ENCODE data around the gene ZNF79. TPM values are rescaled to one million over a fixed set of nuclear protein-coding genes. Genes with fewer than 3 reads are reported as not detected.

ZNF79 gene
- total and polyA plus RNA-seq, 9 of the 15 experiments (the other 6 are each of a cell fraction or from before 2014, with no cell fraction given), result 0.62 to 7.0 (median 4.1) TPM

DNA sequence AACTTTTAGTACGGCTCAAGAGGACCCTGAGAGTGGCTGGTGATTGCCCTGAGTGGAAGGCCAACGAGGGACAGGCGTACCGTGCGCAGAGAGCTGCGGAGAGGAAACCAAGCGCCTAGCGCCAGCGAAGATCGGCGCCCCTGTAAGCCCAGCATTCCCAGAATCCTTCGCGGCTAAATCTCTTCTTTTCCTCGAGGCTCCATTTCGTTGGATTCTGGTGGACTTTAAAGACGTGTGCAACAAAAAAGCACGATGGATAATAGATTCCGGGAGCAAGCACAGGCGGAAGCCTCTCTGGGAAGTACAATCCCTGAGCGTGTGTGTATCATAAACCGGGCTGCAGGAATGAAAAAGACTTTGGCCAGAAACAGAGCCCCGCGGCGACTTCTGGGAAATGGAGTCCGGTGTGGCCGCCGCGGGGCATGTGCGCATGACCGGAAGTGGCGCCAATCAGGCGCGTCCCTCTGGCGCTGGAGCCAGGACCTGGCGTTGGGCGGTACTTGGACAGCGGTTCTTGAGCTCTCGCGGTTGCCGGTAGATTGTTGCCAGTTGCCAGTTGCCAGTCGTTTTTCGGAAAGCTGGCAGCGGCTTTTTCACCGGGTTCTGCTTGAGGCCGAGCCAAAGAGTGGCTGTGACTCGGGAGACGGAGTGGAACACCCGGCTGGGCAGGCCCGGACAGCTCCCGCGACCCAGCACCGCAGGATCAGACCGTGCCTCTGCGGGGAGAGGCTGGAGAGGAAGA lies at the start of gene ZNF79 (continued):
- TF ChIP-seq YY1 (IDR thresholded peaks at IDR 0.05; ENCODE audit: borderline replicate concordance in 1 of 3, control insufficient read depth in 1 of 3, extremely low read depth in 1 of 3, insufficient read depth in 3 of 3, insufficient read length in 1 of 3, insufficient replicate concordance in 2 of 3, low read depth in 1 of 3, low read length in 2 of 3) (peak in 2 of 3 experiments; percentile 59 to 70), CREM (IDR thresholded peaks at IDR 0.05; ENCODE audit: low read depth) (peak; percentile 99), STAG1 (CRISPR knock-in tag; IDR thresholded peaks at IDR 0.05; ENCODE audit: borderline replicate concordance) (no peak), ZNF197 (CRISPR knock-in tag; IDR thresholded peaks at IDR 0.05; ENCODE audit: low read depth) (peak; percentile 61; the same call in 1 of the 2 replicates), MECOM (CRISPR knock-in tag; IDR thresholded peaks at IDR 0.05) (no peak), ESRRA (IDR thresholded peaks at IDR 0.05; ENCODE audit: borderline replicate concordance, low read depth) (peak; percentile 30; the same call in 1 of the 2 replicates), TBL1XR1 (IDR thresholded peaks at IDR 0.05; ENCODE audit: low read length in 2 of 2) (no peak), POLR2B (IDR thresholded peaks at IDR 0.05; ENCODE audit: low read depth, partially characterized antibody) (peak; percentile 70), MCM2 (IDR thresholded peaks at IDR 0.05; ENCODE audit: low read depth) (no peak), FOXM1 (IDR thresholded peaks at IDR 0.05; ENCODE audit: low read depth) (no peak), FOXM1 (CRISPR knock-in tag; IDR thresholded peaks at IDR 0.05; ENCODE audit: low read depth) (no peak), PRMT5 (CRISPR knock-in tag; IDR thresholded peaks at IDR 0.05) (no peak), ZKSCAN3 (CRISPR knock-in tag; IDR thresholded peaks at IDR 0.05) (no peak), STAT5B (CRISPR knock-in tag; IDR thresholded peaks at IDR 0.05) (no peak), GATAD2B (IDR thresholded peaks at IDR 0.05; ENCODE audit: borderline replicate concordance) (no peak), ARNT (IDR thresholded peaks at IDR 0.05) (no peak), BHLHE40 (IDR thresholded peaks at IDR 0.05; ENCODE audit: low read length) (no peak), PHF21A (IDR thresholded peaks at IDR 0.05; ENCODE audit: borderline replicate concordance, low read depth) (peak; percentile 68; the same call in 1 of the 2 replicates), HMG20A (CRISPR knock-in tag; conservative IDR thresholded peaks at IDR 0.05) (no peak)
- TF ChIP-seq, protein P1, sequence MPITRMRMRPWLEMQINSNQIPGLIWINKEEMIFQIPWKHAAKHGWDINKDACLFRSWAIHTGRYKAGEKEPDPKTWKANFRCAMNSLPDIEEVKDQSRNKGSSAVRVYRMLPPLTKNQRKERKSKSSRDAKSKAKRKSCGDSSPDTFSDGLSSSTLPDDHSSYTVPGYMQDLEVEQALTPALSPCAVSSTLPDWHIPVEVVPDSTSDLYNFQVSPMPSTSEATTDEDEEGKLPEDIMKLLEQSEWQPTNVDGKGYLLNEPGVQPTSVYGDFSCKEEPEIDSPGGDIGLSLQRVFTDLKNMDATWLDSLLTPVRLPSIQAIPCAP (CRISPR knock-in tag; IDR thresholded peaks at IDR 0.05; ENCODE audit: borderline replicate concordance), result no peak
- TF ChIP-seq, protein P2, sequence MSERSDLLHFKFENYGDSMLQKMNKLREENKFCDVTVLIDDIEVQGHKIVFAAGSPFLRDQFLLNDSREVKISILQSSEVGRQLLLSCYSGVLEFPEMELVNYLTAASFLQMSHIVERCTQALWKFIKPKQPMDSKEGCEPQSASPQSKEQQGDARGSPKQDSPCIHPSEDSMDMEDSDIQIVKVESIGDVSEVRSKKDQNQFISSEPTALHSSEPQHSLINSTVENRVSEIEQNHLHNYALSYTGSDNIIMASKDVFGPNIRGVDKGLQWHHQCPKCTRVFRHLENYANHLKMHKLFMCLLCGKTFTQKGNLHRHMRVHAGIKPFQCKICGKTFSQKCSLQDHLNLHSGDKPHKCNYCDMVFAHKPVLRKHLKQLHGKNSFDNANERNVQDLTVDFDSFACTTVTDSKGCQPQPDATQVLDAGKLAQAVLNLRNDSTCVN (CRISPR knock-in tag; IDR thresholded peaks at IDR 0.05), result no peak
- TF ChIP-seq, protein P3, sequence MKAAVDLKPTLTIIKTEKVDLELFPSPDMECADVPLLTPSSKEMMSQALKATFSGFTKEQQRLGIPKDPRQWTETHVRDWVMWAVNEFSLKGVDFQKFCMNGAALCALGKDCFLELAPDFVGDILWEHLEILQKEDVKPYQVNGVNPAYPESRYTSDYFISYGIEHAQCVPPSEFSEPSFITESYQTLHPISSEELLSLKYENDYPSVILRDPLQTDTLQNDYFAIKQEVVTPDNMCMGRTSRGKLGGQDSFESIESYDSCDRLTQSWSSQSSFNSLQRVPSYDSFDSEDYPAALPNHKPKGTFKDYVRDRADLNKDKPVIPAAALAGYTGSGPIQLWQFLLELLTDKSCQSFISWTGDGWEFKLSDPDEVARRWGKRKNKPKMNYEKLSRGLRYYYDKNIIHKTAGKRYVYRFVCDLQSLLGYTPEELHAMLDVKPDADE (conservative IDR thresholded peaks at IDR 0.05; ENCODE audit: control insufficient read depth, low read depth, low read length), result peak; percentile 72
